Neural cell (in vitro differentiated cells): Measurements from ENCODE around the gene HDAC5.

Experiments
- CTCF ChIP-seq: fragments of 450-650 bp; IDR thresholded peaks from 2 replicates; pipeline ENCODE4 v1.5.1; 2014; ENCODE audit warnings: antibody characterized with exemption, mild to moderate bottlenecking, moderate library complexity; ENCODE audit not compliant: poor library complexity, severe bottlenecking
- TAF1 ChIP-seq: IDR thresholded peaks from 2 replicates; pipeline ENCODE4 v1.6.1; 2012; ENCODE audit warnings: low read depth

DNA sequence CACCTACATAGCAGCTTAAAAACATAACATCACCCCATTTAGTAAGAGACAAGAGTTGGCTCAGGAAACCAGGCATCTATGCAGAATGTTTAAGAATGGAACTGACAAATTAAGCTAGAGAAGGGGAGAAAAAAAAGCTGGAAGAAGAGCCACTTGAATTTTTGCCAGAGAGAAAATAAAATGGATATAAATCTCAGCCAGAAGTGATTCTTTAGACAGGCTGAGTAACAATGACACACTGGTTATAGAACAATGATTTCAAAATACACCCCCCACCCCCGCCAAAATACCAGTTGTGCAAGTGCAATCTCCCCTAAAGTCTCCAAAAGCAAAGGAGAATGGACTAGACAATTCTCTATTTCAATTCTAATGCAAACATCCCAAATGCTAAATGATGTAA lies 79.4 kb downstream of the HDAC5 start:
- TF ChIP-seq CTCF, result no peak
- no peak for TF ChIP-seq TAF1
